Cerebellar nuclear complex (tissue), 1 donor: ENCODE measurements around the gene SETD1A.
"Not testable (repeated sequence)": the region's sequence is repeated elsewhere in the genome, so short reads cannot be mapped to it uniquely, and the experiment has no call there.

Experiments
- DNase-seq, 2 experiments: peaks; one replicate each; lab custom pipeline; 2025; lab: John Stamatoyannopoulos, UW

Gene SETD1A

GRCh38 chr16:30929167-30929566, 28.4 kb upstream of the SETD1A start:
- DNase-seq, result no peak

DNA sequence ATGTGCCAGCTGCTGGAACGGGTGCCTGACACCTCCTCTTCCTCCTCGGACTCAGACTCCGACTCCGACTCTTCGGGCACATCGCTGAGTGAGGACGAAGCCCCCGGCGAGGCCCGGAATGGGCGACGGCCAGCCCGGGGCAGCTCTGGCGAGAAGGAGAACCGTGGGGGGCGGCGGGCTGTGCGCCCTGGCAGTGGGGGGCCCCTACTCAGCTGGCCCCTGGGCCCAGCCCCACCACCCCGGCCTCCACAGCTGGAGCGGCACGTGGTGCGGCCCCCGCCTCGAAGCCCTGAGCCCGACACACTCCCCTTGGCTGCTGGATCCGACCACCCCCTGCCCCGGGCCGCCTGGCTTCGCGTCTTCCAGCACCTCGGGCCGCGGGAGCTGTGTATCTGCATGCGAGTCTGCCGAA, 27.4 kb upstream of the SETD1A start:
- DNase-seq, result no peak

GRCh38 chr16:30931068-30931650, 26.4 kb upstream of the SETD1A start:
- DNase-seq, result no peak

DNA sequence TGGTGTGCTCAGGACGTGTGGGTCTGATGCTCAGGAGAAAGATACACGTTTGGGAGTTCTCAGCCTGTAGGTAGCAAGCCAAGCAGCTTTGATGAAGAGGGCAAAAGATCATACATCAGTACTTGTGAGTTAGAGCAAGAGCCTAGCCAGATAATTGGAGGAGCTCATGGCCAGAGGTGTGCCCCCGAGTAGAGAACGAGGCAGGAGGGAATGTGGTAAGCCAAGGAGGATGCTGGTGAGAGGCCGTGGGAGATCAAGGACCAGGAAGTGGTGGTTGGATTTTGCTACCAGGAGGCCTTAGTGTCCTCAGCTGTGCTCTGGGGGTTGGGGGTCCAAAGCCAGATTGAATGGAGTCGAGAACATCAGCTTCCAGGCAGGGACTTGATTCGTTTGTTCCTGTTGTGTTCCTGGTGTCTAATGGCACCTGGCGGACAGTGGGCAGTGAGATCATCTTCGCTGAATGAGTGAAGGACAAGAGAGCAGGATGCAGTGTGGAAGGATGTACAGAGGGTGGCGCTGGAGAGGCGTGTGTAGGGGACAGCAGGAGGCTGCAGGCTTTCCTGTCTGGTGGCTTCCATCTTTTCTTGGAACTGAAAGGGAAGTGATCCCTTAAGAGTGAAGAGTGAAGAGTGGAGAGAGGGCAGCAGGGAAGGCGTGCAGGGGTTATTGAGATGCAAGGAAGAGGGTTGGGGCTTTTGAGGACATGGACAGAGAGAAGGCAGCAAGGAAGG, 22.6 kb upstream of the SETD1A start:
- DNase-seq, result no peak

GRCh38 chr16:30937692-30938091, 19.9 kb upstream of the SETD1A start:
- no peak for DNase-seq

- DNase-seq, result not testable (repeated sequence)
These were observed 18.0 kb upstream of the SETD1A start for GRCh38 chr16:30939571-30939970.

GRCh38 chr16:30941600-30942425, 15.7 kb upstream of the SETD1A start:
- no peak for DNase-seq

GRCh38 chr16:30942426-30942806, 15.1 kb upstream of the SETD1A start:
- DNase-seq, result no peak

DNA sequence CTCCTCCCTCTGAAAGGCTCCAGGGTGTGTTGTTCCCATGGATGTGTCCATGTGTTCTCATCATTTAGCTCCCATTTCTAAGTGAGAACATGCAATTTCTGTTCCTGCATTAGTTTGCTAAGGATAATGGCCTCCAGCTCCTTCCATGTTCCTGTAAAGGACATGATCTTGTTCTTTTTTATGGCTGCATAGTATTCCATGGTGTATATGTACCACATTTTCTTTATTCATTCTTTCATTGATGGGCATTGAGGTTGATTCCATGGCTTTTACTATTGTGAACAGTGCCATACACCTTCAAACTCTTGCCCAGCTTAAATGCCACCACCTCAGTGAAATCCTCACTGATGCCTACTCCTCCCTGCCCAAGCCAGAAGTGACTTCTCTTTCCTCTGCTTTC, 13.2 kb upstream of the SETD1A start:
- DNase-seq, result no peak

- no peak for DNase-seq
These were observed 10.6 kb upstream of the SETD1A start for GRCh38 chr16:30946671-30947540.

- no peak for DNase-seq
These were observed 10.1 kb upstream of the SETD1A start for GRCh38 chr16:30947541-30947858.

GRCh38 chr16:30947859-30948666, 9.5 kb upstream of the SETD1A start:
- peak; percentile 92 to 97 for DNase-seq

DNA sequence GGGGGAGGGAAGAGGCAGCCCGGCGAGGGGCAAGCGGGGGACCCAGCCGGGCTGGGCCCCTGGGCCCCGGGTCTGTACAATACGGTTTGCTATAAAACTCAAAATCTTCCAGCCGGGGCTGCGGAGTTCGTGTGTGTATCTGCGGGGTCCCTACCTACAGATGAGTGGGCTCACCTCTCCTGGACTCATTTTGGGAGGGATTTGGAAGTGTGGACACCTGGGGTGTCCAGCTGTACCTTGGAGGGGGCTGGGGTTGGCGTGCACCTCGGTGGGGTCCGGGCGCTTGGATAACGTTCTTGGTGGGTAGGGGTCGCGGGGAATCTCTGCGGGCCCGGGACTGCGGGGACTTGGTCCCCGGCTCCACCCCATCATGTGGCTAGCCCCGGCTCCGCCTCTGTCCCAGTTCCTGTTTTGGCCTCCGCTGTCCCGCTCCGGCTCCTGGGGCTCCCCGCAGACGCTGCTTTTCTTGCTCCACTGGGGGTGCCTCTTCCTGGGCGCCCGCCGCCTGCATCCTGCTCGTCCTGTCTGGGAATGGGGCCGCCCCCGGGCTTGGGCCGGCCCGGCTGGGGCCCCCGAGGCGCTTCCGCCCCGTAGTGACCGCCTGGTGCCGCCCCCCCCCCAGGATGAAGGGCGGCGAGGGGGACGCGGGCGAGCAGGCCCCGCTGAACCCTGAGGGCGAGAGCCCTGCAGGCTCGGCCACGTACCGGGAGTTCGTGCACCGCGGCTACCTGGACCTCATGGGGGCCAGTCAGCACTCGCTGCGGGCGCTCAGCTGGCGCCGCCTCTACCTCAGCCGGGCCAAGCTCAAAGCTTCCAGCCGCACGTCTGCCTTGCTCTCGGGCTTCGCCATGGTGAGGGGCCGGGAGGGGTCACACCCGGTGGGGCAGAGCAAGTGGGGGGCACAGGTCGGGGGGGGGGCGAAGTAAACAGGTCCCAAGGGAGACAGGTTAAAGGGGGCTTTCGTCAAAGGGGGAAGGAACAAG, 8.6 kb upstream of the SETD1A start, which contains the start of gene ORAI3:
TSS of gene ORAI3 (plus strand) at position 402 of the 983 bp plus-strand sequence. CDS start at position 624, 222 bp downstream.
- peak in 1 of 2 experiments; percentile 18 for DNase-seq

DNA sequence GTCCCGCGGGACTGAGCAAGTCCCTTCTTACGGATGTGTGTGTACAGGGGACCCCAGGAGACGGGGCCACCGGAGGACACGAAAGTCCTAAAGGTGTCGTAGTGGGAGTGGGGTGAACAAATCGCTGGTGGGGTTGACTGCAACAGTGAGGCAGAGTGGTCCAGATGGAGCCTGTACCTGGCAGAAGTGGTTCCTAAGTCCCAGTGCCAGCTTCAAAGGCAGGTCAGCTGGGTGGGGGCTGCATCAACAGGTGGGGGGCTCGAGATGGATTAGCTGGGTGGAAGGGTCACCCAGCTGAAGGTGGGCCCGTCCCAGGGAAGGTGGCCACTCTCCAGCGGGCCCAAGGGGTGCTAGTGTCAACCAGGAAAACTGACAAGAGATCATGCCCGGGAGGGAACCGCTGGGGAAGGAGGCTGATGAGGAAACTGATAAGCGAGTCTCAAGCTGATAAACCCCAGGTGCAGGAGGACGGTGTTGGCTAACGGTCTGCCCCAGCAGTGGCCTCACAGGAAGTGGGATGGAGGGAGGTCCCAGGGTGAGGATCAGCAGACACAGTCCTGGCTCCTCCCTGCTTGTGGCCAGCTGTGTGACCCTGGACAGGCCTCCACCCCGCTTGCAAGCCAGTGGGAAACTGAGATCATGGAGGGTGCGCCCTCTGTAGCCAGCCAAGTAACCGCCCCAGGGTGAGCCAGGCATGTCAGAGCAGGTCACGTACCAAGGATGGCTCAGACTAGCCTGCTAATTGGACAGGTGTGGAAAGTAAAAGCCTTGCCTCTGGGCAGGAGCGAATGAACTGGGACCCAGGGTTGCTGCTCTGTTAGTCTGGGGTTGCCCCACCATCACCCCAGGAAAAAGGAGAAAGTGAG, 7.7 kb upstream of the SETD1A start:
- no peak for DNase-seq

DNA sequence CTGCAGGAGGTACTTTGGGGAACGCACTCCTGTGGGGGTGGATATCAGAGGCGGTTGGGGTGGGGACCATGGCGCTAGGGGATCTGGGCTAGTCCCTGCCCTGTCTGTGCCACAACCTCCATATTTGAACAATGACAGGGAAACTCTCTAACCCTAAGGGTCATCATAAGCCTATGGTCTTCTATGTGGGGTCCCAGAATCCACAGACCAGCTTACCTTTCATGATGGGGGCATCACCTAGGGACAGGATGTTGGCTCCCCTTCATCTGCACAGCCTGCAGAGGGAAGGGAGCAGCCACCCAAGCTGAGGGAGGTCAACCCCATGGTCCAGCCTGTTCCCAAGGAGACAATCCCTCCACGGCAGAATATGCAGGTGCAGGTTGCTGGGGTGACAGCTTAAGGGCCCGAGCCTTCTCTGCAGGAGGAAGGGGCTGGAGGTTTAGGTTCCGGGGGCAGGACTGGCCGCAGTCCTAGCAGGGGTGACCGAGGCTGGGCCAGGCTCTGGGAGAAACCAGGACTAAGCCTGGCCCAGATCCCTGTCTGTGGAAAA, 7.0 kb upstream of the SETD1A start:
- DNase-seq, result no peak

GRCh38 chr16:30951193-30951592, 6.4 kb upstream of the SETD1A start:
- DNase-seq, result no peak

DNA sequence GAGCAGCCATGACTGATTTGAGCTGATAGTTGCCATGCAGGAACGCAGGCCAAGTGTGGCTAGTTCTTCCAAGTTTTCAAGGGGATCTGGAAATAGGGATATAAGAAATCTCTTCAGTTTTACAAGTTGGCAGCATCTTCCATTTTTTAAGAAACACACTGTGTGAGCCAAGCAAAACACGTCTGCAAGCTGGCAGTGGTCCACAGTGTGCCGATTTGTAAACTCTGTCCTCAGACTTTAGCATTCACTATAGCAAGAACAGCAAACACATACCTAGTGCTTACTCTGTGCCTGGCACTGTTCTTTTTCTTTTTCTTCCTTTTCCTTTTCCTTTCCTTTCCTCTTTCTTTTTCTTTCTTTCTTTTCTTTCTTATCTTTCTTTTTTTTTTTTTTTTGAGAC, 5.8 kb upstream of the SETD1A start:
- no peak for DNase-seq

- DNase-seq, result no peak
These were observed 4.4 kb upstream of the SETD1A start for GRCh38 chr16:30953111-30953510.
